Measurements from ENCODE around the gene UBE2I.

UBE2I gene

DNA sequence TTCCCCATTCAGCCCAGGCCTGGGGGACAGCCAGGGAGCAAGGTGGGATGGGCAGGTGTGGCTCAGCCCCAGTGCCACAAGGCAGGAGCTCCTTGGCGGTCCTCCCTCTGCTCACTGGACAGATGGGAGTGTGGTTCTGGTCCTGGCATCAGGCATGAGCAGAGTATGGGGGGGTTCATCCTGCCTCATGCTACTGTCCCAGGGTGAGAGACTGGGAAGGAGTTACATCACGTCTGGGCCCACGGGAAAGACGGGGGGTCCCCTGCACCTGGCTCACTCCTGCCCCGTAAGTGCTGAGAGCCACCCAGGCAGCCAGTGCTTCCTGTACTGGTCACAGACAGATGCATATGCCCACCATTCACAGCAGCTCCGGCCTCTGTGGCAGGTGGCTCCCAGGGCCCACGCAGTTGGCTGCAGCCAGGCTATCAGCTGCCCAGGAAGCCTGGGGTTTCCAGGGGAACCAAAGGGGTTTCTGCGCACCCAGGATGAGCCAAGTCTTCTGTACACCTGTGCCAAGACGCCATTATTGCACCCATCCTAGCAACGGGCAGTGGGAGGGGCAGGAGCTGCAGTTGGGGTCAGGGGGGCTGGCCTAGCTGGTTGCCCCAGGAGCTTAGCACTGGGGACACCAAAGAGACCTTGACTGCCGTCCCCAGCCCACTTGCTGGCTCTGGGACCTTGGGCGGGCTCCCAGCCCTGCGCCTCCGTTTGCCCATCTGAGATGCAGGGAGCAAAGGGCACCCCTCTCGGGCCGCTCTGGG lies 26.0 kb downstream of the UBE2I start:
- H2AFZ ChIP-seq (ENCODE audit: low read depth, low read length, severe bottlenecking) = no peak overlapping the region
- TF ChIP-seq, protein P1, sequence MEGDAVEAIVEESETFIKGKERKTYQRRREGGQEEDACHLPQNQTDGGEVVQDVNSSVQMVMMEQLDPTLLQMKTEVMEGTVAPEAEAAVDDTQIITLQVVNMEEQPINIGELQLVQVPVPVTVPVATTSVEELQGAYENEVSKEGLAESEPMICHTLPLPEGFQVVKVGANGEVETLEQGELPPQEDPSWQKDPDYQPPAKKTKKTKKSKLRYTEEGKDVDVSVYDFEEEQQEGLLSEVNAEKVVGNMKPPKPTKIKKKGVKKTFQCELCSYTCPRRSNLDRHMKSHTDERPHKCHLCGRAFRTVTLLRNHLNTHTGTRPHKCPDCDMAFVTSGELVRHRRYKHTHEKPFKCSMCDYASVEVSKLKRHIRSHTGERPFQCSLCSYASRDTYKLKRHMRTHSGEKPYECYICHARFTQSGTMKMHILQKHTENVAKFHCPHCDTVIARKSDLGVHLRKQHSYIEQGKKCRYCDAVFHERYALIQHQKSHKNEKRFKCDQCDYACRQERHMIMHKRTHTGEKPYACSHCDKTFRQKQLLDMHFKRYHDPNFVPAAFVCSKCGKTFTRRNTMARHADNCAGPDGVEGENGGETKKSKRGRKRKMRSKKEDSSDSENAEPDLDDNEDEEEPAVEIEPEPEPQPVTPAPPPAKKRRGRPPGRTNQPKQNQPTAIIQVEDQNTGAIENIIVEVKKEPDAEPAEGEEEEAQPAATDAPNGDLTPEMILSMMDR (IDR thresholded peaks at IDR 0.05; ENCODE audit: insufficient read depth, low read length, poor library complexity, severe bottlenecking) = no peak
- TF ChIP-seq EZH2phosphoT487 (conservative IDR thresholded peaks at IDR 0.05; ENCODE audit: low read length) = no peak

DNA sequence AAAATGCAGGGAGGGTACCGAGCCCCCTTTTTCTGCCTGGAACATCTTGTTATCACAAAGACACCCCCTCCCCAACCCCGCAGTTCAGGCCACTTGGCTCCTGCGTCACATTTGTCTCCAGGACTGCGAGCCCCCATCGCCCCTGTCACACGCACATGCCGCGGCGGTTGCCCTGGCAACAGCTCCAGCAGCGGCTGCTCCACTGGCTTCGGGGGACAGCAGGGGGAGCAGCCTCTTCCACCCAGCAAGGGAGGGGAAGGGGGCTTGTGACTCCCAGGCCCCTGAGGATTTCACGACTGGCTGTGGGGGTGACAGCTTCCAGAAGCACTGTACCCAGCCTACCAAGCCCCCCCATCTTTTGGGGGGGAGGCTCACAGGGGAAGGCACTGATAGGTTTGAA lies 26.6 kb downstream of the UBE2I start:
- no peaks in the 10 kb centered on the region for H3K36me3 ChIP-seq (ENCODE audit: low read length)
- no peak for TF ChIP-seq EZH2phosphoT487 (conservative IDR thresholded peaks at IDR 0.05; ENCODE audit: low read length)
- TF ChIP-seq, protein P1 (IDR thresholded peaks at IDR 0.05; ENCODE audit: insufficient read depth, low read length, poor library complexity, severe bottlenecking) = no peak
- H3K9me2 ChIP-seq (replicated peaks; ENCODE audit: insufficient read depth, low read length) = no peaks in the 10 kb centered on the region
- no peak overlapping the region for H3K27ac ChIP-seq (ENCODE audit: low read depth, low read length)
- no peaks in the 10 kb centered on the region for H3K79me2 ChIP-seq (ENCODE audit: insufficient read depth, low read length)
- H3K9me3 ChIP-seq (ENCODE audit: insufficient read depth, low read length) = no peaks in the 10 kb centered on the region
- no peak overlapping the region for H3K4me3 ChIP-seq (ENCODE audit: insufficient read depth, low read length, poor library complexity, severe bottlenecking)
- no peak overlapping the region for H2AFZ ChIP-seq (ENCODE audit: low read depth, low read length, severe bottlenecking)
- no peaks in the 10 kb centered on the region for H4K20me1 ChIP-seq (ENCODE audit: low read depth, low read length)
- no peaks in the 10 kb centered on the region for H3K27me3 ChIP-seq (ENCODE audit: low read length)
- H3F3A ChIP-seq (ENCODE audit: insufficient read depth) = no peaks in the 10 kb centered on the region
- H3K4me2 ChIP-seq (ENCODE audit: low read depth, low read length, poor library complexity, severe bottlenecking) = no peak overlapping the region
- H3K9ac ChIP-seq (ENCODE audit: low read length) = no peak overlapping the region

More for the DNA sequence above, 26.0 kb downstream of the UBE2I start:
- H3F3A ChIP-seq (ENCODE audit: insufficient read depth) = no peaks in the 10 kb centered on the region
- H3K36me3 ChIP-seq (ENCODE audit: low read length) = no peaks in the 10 kb centered on the region
- H3K9me2 ChIP-seq (replicated peaks; ENCODE audit: insufficient read depth, low read length) = no peaks in the 10 kb centered on the region
- H3K9ac ChIP-seq (ENCODE audit: low read length) = no peak overlapping the region
- H3K4me3 ChIP-seq (ENCODE audit: insufficient read depth, low read length, poor library complexity, severe bottlenecking) = no peak overlapping the region
- no peaks in the 10 kb centered on the region for H3K27me3 ChIP-seq (ENCODE audit: low read length)
- H4K20me1 ChIP-seq (ENCODE audit: low read depth, low read length) = no peaks in the 10 kb centered on the region
- H3K9me3 ChIP-seq (ENCODE audit: insufficient read depth, low read length) = no peaks in the 10 kb centered on the region
- no peaks in the 10 kb centered on the region for H3K79me2 ChIP-seq (ENCODE audit: insufficient read depth, low read length)
- H3K27ac ChIP-seq (ENCODE audit: low read depth, low read length) = no peak overlapping the region
- H3K4me2 ChIP-seq (ENCODE audit: low read depth, low read length, poor library complexity, severe bottlenecking) = no peak overlapping the region

DNA sequence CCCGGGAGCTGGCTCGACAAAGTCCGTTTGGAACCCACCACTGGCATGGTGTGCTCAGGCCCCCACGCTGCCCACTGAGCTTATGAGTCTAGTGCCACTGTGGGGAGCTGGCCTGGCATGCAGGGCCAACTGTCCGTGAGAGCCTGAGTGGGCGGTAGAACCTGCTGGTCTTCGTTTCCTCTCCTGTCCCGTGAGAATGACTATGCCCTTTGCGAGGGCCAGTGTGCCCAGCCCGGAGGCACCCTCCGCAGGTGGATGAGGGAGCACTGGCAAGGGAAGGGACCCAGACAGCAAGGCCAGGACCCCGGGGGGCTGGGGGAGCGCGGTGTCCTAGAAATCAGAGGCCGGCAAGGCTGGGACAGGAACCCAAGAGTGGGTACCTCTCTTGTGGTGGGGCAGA lies 27.2 kb downstream of the UBE2I start:
- Histone ChIP-seq H3K4me2 (ENCODE audit: low read depth, low read length, poor library complexity, severe bottlenecking) (no peak overlapping the region), H3K4me3 (ENCODE audit: insufficient read depth, low read length, poor library complexity, severe bottlenecking) (no peak overlapping the region), H3K36me3 (ENCODE audit: low read length) (no peaks in the 10 kb centered on the region), H2AFZ (ENCODE audit: low read depth, low read length, severe bottlenecking) (no peak overlapping the region), H3K79me2 (ENCODE audit: insufficient read depth, low read length) (no peaks in the 10 kb centered on the region), H3F3A (ENCODE audit: insufficient read depth) (no peaks in the 10 kb centered on the region), H3K9ac (ENCODE audit: low read length) (no peak overlapping the region), H3K9me2 (replicated peaks; ENCODE audit: insufficient read depth, low read length) (no peaks in the 10 kb centered on the region), H3K9me3 (ENCODE audit: insufficient read depth, low read length) (no peaks in the 10 kb centered on the region), H4K20me1 (ENCODE audit: low read depth, low read length) (no peaks in the 10 kb centered on the region), H3K27me3 (ENCODE audit: low read length) (no peaks in the 10 kb centered on the region), H3K27ac (ENCODE audit: low read depth, low read length) (no peak overlapping the region)
- TF ChIP-seq, protein P1 (IDR thresholded peaks at IDR 0.05; ENCODE audit: insufficient read depth, low read length, poor library complexity, severe bottlenecking) = no peak
- no peak for TF ChIP-seq EZH2phosphoT487 (conservative IDR thresholded peaks at IDR 0.05; ENCODE audit: low read length)

All from SU-DHL-6 (cell line).